Mucosa of descending colon (tissue), 3 donors: ENCODE data around the gene LAMA2. TPM values are rescaled to one million over a fixed set of nuclear protein-coding genes. Genes with fewer than 3 reads are reported as not detected.

ENCODE experiments used
- ATAC-seq: fragments of 200-7000 bp; cut with Tn5 transposase; one replicate; pipeline ENCODE4 v1.9.1; 2020; ENCODE audit warnings: mild to moderate bottlenecking, moderate library complexity
- DNase-seq, 3 donors: peaks; one replicate each; pipeline ENCODE4 v3.0.0-alpha.2; 2020
- H3K36me3 ChIP-seq: fragments of 200-600 bp; one replicate; pipeline ENCODE4 v1.8.0; 2021; ENCODE audit warnings: low read depth, mild to moderate bottlenecking
- H3K4me1 ChIP-seq: fragments of 200-600 bp; one replicate; pipeline ENCODE4 v1.8.0; 2021; ENCODE audit warnings: low read depth, mild to moderate bottlenecking
- H3K4me3 ChIP-seq: fragments of 200-600 bp; one replicate; pipeline ENCODE4 v1.8.0; 2021; ENCODE audit warnings: mild to moderate bottlenecking
- H3K9me3 ChIP-seq: fragments of 200-600 bp; one replicate; pipeline ENCODE4 v1.8.0; 2021; ENCODE audit warnings: mild to moderate bottlenecking
- intact Hi-C, 2 donors: fragments of 100-400 bp; cut with DNase I in 1 of 2; cut with micrococcal nuclease in 1 of 2; formaldehyde crosslinking; loops; one replicate each; pipeline versions ENCODE4 v1.11.0 to v1.11.1; 2022; cut with DNase I, micrococcal nuclease
- total RNA-seq, 3 donors: library from RNA; stranded (reverse); fragmentation: NEBNext Ultra II Directional in 2 of 3; extraction: Animal tissue kit (Norgen Biotek cat#: 25700) in 2 of 3; gene quantifications; one replicate each; pipeline versions ENCODE4 v1.2.1 to v1.2.4, GENCODE V29; 2021 to 2023
- TF ChIP-seq, protein P1 (sequence below): fragments of 200-600 bp; IDR thresholded peaks from one replicate; pipeline ENCODE4 v1.8.0; 2022; ENCODE audit warnings: antibody characterized with exemption, mild to moderate bottlenecking
- donor health status: DM: no; HTN: no; CAD: no; lungs with moderate emphysema.
- donor health status: DM: no; HTN: no; CAD: no.
- donor health status: DM: no; HTN: yes; CAD: no.

Gene LAMA2
- total RNA-seq, 3 donors from 2014 or later, result 3.6 to 29.4 (median 18.4) TPM

DNA sequence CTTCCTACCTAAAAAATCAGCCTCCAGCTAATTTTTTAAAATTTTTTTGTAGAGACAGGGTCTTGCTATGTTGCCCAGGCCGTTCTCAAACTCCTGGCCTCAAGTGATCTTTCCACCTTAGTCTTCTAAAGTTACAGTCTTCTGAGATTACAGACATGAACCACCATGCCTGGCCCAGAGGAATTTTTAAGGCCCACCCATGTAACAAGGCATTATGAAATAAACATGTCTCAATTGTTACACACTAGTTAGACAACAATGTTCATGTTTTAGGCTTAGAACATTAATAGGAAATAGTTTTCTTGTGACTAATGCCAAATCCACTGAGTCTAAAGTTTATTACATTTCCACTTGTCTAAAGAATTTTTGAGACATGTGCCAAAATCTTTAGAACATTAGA, 221.2 kb downstream of the LAMA2 start:
- no peaks in the 10 kb centered on the region for H3K36me3 ChIP-seq
- TF ChIP-seq, protein P1, sequence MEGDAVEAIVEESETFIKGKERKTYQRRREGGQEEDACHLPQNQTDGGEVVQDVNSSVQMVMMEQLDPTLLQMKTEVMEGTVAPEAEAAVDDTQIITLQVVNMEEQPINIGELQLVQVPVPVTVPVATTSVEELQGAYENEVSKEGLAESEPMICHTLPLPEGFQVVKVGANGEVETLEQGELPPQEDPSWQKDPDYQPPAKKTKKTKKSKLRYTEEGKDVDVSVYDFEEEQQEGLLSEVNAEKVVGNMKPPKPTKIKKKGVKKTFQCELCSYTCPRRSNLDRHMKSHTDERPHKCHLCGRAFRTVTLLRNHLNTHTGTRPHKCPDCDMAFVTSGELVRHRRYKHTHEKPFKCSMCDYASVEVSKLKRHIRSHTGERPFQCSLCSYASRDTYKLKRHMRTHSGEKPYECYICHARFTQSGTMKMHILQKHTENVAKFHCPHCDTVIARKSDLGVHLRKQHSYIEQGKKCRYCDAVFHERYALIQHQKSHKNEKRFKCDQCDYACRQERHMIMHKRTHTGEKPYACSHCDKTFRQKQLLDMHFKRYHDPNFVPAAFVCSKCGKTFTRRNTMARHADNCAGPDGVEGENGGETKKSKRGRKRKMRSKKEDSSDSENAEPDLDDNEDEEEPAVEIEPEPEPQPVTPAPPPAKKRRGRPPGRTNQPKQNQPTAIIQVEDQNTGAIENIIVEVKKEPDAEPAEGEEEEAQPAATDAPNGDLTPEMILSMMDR, result no peak
- H3K4me1 ChIP-seq, result no peaks in the 10 kb centered on the region
- H3K9me3 ChIP-seq, result no peaks in the 10 kb centered on the region
- DNase-seq, result no peak
- intact Hi-C loops, result no loop called here
- H3K4me3 ChIP-seq, result no peak overlapping the region
- ATAC-seq, result no peak

GRCh38 chr6:129104560-129104959, 221.6 kb downstream of the LAMA2 start:
- Histone ChIP-seq H3K4me3 (no peak overlapping the region), H3K36me3 (no peaks in the 10 kb centered on the region), H3K4me1 (no peaks in the 10 kb centered on the region), H3K9me3 (no peaks in the 10 kb centered on the region)
- intact Hi-C loops, result no loop called here
- DNase-seq (no peak), ATAC-seq (no peak)
- TF ChIP-seq, protein P1, result no peak

- no peaks in the 10 kb centered on the region for H3K4me1 ChIP-seq
- DNase-seq, result no peak
- TF ChIP-seq, protein P1, result no peak
Measured at GRCh38 chr6:129105035-129105434, 222.1 kb downstream of the LAMA2 start.

DNA sequence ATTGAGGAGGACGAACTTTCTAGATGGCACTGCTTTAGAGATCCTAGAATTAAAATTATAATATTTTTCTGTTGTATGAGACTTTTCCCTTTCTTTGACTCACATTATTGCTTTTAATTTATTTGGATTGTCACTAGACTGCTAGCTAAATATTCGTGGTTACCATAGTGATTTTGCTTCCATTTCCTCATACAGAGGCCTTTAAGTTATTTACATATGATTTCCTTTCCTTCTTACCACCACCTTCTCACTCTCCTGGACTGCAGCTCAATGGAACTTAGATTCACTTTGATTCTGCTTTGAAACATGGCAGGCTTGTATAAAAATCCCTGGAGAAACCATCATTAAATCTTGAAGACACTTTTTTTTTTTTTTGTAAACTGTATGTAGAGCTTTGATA, 222.9 kb downstream of the LAMA2 start:
- TF ChIP-seq, protein P1, result no peak
- Histone ChIP-seq H3K36me3 (no peaks in the 10 kb centered on the region), H3K9me3 (no peaks in the 10 kb centered on the region), H3K4me3 (no peak overlapping the region), H3K4me1 (no peaks in the 10 kb centered on the region)
- peak; percentile 55 for ATAC-seq
- DNase-seq, result no peak
- intact Hi-C loops, result no loop called here

More at GRCh38 chr6:129105035-129105434, 222.1 kb downstream of the LAMA2 start:
- Histone ChIP-seq H3K4me3 (no peak overlapping the region), H3K9me3 (no peaks in the 10 kb centered on the region), H3K36me3 (no peaks in the 10 kb centered on the region)
- ATAC-seq, result no peak
- intact Hi-C loops, result no loop called here

GRCh38 chr6:129108337-129108736, 225.4 kb downstream of the LAMA2 start:
- TF ChIP-seq, protein P1, result no peak
- Histone ChIP-seq H3K9me3 (no peaks in the 10 kb centered on the region), H3K4me3 (no peak overlapping the region), H3K36me3 (no peaks in the 10 kb centered on the region), H3K4me1 (no peaks in the 10 kb centered on the region)
- intact Hi-C loops, result no loop called here
- DNase-seq, result no peak
- no peak for ATAC-seq
